ENCODE results near the gene ARPC5L. TPM values are rescaled to one million over a fixed set of nuclear protein-coding genes. Genes with fewer than 3 reads are reported as not detected.

The ARPC5L gene
- total and polyA plus RNA-seq, 2 of the 8 experiments (the other 6 are each of a cell fraction or from before 2014, with no cell fraction given), result 34.1 to 50.6 TPM

DNA sequence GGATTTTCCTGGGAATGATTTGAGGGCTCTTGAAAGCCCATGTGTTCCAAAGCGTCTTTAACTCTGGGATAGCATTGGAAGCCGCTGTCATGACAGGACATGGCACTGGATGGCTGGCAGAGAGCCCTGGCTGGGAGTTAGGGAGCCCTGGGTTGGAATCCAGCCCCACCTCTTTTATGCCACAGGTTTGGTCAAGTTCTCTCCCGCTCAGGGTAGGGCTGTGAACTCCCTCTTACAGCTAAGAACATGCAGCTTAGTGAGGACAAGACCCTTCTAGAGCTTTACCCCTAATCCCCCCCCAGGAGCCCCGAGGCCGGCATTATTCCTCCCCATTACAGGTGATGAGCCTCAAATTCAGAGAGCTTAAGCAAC is 47.8 kb upstream of the ARPC5L start:
- H2BK15ac ChIP-seq (ENCODE audit: low read length), result no peak overlapping the region
- no peak for DNase-seq (ENCODE audit: low read depth in 1 of 2, low spot score in 2 of 2)
- CTCF ChIA-PET (ENCODE audit: partially characterized antibody), result interaction anchor here (0.7 to 65.2 kb wide), 8 partner anchors 12 to 196 kb away, joined by 3 to 1529 read pairs (median 3); partner anchors contain the start of genes ARPC5L, NR6A1, OLFML2A and RPL35
- TF ChIP-seq, protein P1, sequence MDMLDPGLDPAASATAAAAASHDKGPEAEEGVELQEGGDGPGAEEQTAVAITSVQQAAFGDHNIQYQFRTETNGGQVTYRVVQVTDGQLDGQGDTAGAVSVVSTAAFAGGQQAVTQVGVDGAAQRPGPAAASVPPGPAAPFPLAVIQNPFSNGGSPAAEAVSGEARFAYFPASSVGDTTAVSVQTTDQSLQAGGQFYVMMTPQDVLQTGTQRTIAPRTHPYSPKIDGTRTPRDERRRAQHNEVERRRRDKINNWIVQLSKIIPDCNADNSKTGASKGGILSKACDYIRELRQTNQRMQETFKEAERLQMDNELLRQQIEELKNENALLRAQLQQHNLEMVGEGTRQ (IDR thresholded peaks at IDR 0.05; ENCODE audit: low read length), result no peak
- TF ChIP-seq SAP30 (IDR thresholded peaks at IDR 0.05; ENCODE audit: insufficient read depth, insufficient replicate concordance, low read length) (no peak), BCL11A (IDR thresholded peaks at IDR 0.05; ENCODE audit: low read depth in 2 of 2, low read length in 2 of 2) (no peak), EZH2 (IDR thresholded peaks at IDR 0.05; ENCODE audit: low read depth, low read length, severe bottlenecking) (no peak), CHD1 (IDR thresholded peaks at IDR 0.05; ENCODE audit: low read depth, low read length) (no peak), CBX5 (IDR thresholded peaks at IDR 0.05; ENCODE audit: low read depth, low read length) (no peak), RBBP5 (IDR thresholded peaks at IDR 0.05; ENCODE audit: borderline replicate concordance, low read depth, low read length) (no peak), TAF1 (IDR thresholded peaks at IDR 0.05; ENCODE audit: low read depth, low read length) (no peak), SIN3A (conservative IDR thresholded peaks at IDR 0.05 in 1 of 2, IDR thresholded peaks at IDR 0.05 in 1 of 2; ENCODE audit: low read depth in 1 of 2, low read length in 2 of 2) (no peak), CBX8 (IDR thresholded peaks at IDR 0.05; ENCODE audit: borderline replicate concordance, low read depth, low read length) (no peak), CHD2 (IDR thresholded peaks at IDR 0.05; ENCODE audit: low read length) (no peak), ZNF274 (IDR thresholded peaks at IDR 0.05; ENCODE audit: borderline replicate concordance, extremely low read depth, low read length) (no peak), BACH1 (IDR thresholded peaks at IDR 0.05; ENCODE audit: low read length) (no peak)

More for the DNA sequence above, 47.8 kb upstream of the ARPC5L start:
- Histone ChIP-seq H3K14ac (ENCODE audit: insufficient read length) (no peak overlapping the region), H3K18ac (ENCODE audit: extremely low read depth, low read length) (0 out of 2 replicates have a peak overlapping the region, but pooled peaks have one; percentile 3), H3K27me3 (replicated peaks in 1 of 4; ENCODE audit: control insufficient read depth in 3 of 4, extremely low read depth in 1 of 4, insufficient read depth in 3 of 4, low read length in 3 of 4) (no peaks in the 10 kb centered on the region), H3K9me3 (ENCODE audit: insufficient read depth in 2 of 2, low read depth in 1 of 2, low read length in 1 of 2) (no peaks in the 10 kb centered on the region), H3K36me3 (ENCODE audit: control insufficient read depth in 2 of 4, insufficient read depth in 4 of 4, low read length in 3 of 4) (no peaks in the 10 kb centered on the region), H3K23ac (ENCODE audit: insufficient read length) (no peak overlapping the region), H3K4me1 (replicated peaks in 1 of 4; ENCODE audit: control insufficient read depth in 3 of 4, insufficient read depth in 4 of 4, low read length in 3 of 4) (peaks cover 10 to 23% (median 16%) of the 10 kb centered on the region in 4 experiments), H3K4ac (replicated peaks; ENCODE audit: insufficient read length, low read depth, low read length) (no peak overlapping the region), H3K56ac (replicated peaks; ENCODE audit: insufficient read length, low read depth, low read length) (no peak overlapping the region), H4K20me1 (replicated peaks in 1 of 2; ENCODE audit: control insufficient read depth in 1 of 2, insufficient read depth in 2 of 2, low read length in 2 of 2) (no peaks in the 10 kb centered on the region), H3K23me2 (ENCODE audit: low read depth, low read length) (peaks cover 2% of the 10 kb centered on the region; the same call in 1 of the 2 replicates), H4K91ac (replicated peaks; ENCODE audit: insufficient read length, low read length) (no peak overlapping the region), H4K5ac (ENCODE audit: insufficient read length, low read depth, low read length) (no peak overlapping the region), H2BK5ac (ENCODE audit: low read depth, low read length) (no peak overlapping the region), H2BK20ac (ENCODE audit: low read length) (no peak overlapping the region), H3K4me2 (ENCODE audit: insufficient read depth in 1 of 2, low read depth in 2 of 2, low read length in 2 of 2) (no peak overlapping the region), H2BK12ac (ENCODE audit: low read depth, low read length) (no peak overlapping the region), H3K9ac (replicated peaks in 1 of 4; ENCODE audit: extremely low read depth in 1 of 4, low read depth in 3 of 4, low read length in 3 of 4) (no peak overlapping the region), H3K79me2 (ENCODE audit: control insufficient read depth in 1 of 2, insufficient read depth in 2 of 2, low read length in 2 of 2) (no peaks in the 10 kb centered on the region), H4K8ac (ENCODE audit: extremely low read depth, insufficient read depth, low read length) (no peak overlapping the region), H3K4me3 (ENCODE audit: extremely low read depth in 1 of 4, insufficient read depth in 2 of 4, low read depth in 3 of 4, low read length in 4 of 4) (no peak overlapping the region), H2BK120ac (replicated peaks; ENCODE audit: low read depth, low read length) (no peak overlapping the region), H2AK5ac (ENCODE audit: low read depth, low read length) (no peak overlapping the region), H3K27ac (ENCODE audit: low read depth, low read length) (no peak overlapping the region), H2AFZ (ENCODE audit: low read length) (no peak overlapping the region), H3K79me1 (ENCODE audit: low read depth, low read length) (no peaks in the 10 kb centered on the region)
- WGBS, 2 experiments (ENCODE audit: extremely low coverage in 1 of 2, insufficient coverage in 1 of 2, insufficient read length in 1 of 2, insufficient replicate concordance in 2 of 2, low coverage in 1 of 2, low lambda C conversion rate in 2 of 2, missing lambda C conversion rate in 1 of 2), result 96% methylated on average over 5 of the region's 5 CpGs; no CpG with 5 or more reads in 1 of the 2 experiments
- FAIRE-seq, result no peak
- POLR2A ChIA-PET (ENCODE audit: partially characterized antibody), result interaction anchor here (0.8 to 5.9 kb wide), 4 partner anchors 25 to 48 kb away, joined by 3 to 23 read pairs (median 6); partner anchors contain the start of genes ARPC5L, NR6A1 and RPL35

Measured in H1 (cell line).